GM12878 (cell line): ENCODE results near the gene DUSP22. TPM values are rescaled to one million over a fixed set of nuclear protein-coding genes. Genes with fewer than 3 reads are reported as not detected.

Source experiments
- ATAC-seq: fragments of 200-7000 bp; cut with Tn5 transposase; 3 replicates; pipeline ENCODE4 v1.9.1; 2020; ENCODE audit warnings: mild to moderate bottlenecking, moderate library complexity
- BruUV-seq: library from RNA; stranded (reverse); fragments of 400-500 nt; replicated peaks from 2 replicates; lab custom pipeline; 2021; lab: Mats Ljungman, UMichigan
- CTCF ChIA-PET: fragments of 300-600 bp; sonication (Branson Sonifier 250); formaldehyde crosslinking; extraction: SDS; loops from one replicate; lab custom pipeline; 2021; ENCODE audit warnings: inconsistent platforms; lab: Yijun Ruan, JAX
- POLR2A ChIA-PET: fragments of 350-600 bp; formaldehyde crosslinking; extraction: SDS; loops from one replicate; lab custom pipeline; 2021; ENCODE audit warnings: inconsistent platforms; lab: Charles Lee
- RAD21 ChIA-PET: fragments of 300-600 bp; sonication (Branson Sonifier 250); formaldehyde crosslinking; loops from one replicate; lab custom pipeline; 2023; ENCODE audit warnings: antibody characterized with exemption; ENCODE audit not compliant: unreplicated experiment; lab: Charles Lee
- SMC1A ChIA-PET: fragments of 300-600 bp; sonication (Branson Sonifier 250); formaldehyde crosslinking; loops from one replicate; lab custom pipeline; 2023; ENCODE audit not compliant: unreplicated experiment, uncharacterized antibody; lab: Charles Lee
- DNase-seq: peaks from one replicate; pipeline ENCODE4 v3.0.0-alpha.2; 2011; ENCODE audit warnings: low read depth, low spot score
- FAIRE-seq: peaks from 3 replicates; lab custom pipeline; 2011; peaks lifted over from hg19 to GRCh38; lab: Jason Lieb, UNC
- H2AFZ ChIP-seq: 2 replicates; pipeline ENCODE4 v1.6.0; 2011; ENCODE audit warnings: low read depth, low read length, control low read depth; ENCODE audit not compliant: control insufficient read depth
- H3K27ac ChIP-seq: 2 replicates; pipeline ENCODE4 v1.5.1; 2011; ENCODE audit warnings: control low read depth; ENCODE audit not compliant: control insufficient read depth, insufficient read depth
- H3K27me3 ChIP-seq, 2 experiments: replicated peaks in 1 of 2; 2 replicates each; pipeline versions ENCODE4 v1.6.0 to v1.6.1; 2011; ENCODE audit warnings: low read length in 1 of 2; ENCODE audit not compliant: control insufficient read depth in 2 of 2, insufficient read depth in 2 of 2
- H3K36me3 ChIP-seq, 2 experiments: 2 replicates each; pipeline ENCODE4 v1.5.1; 2011; ENCODE audit warnings: low read length in 1 of 2; ENCODE audit not compliant: control insufficient read depth in 2 of 2, insufficient read depth in 2 of 2
- H3K4me1 ChIP-seq: 2 replicates; pipeline ENCODE4 v1.6.1; 2011; ENCODE audit warnings: mild to moderate bottlenecking, low read length, moderate library complexity, mixed read lengths; ENCODE audit not compliant: control insufficient read depth, insufficient read depth
- H3K4me2 ChIP-seq: 2 replicates; pipeline ENCODE4 v1.6.0; 2011; ENCODE audit warnings: control low read depth; ENCODE audit not compliant: control insufficient read depth, insufficient read depth
- H3K4me3 ChIP-seq: fragments of 200-600 bp; sonication (generic); 2 replicates; pipeline ENCODE4 v1.5.1; 2016
- H3K79me2 ChIP-seq: 2 replicates; pipeline ENCODE4 v1.6.0; 2011; ENCODE audit warnings: low read length; ENCODE audit not compliant: control insufficient read depth, insufficient read depth
- H3K9ac ChIP-seq: 2 replicates; pipeline ENCODE4 v1.8.0; 2011; ENCODE audit warnings: low read length, control low read depth, mixed read lengths; ENCODE audit not compliant: control insufficient read depth, insufficient read depth
- H3K9me3 ChIP-seq: replicated peaks from 3 replicates; pipeline ENCODE4 v1.5.1; 2011; ENCODE audit warnings: mild to moderate bottlenecking, low read length; ENCODE audit not compliant: control insufficient read depth, insufficient read depth
- H4K20me1 ChIP-seq: 2 replicates; pipeline ENCODE4 v1.6.0; 2011; ENCODE audit not compliant: control insufficient read depth, insufficient read depth
- BCL11A ChIP-seq: IDR thresholded peaks from 2 replicates; pipeline ENCODE4 v1.6.1; 2011; ENCODE audit warnings: low read depth, low read length
- BHLHE40 ChIP-seq, 2 experiments: fragments of 450-650 bp in 1 of 2; IDR thresholded peaks; 2 replicates each; pipeline ENCODE4 v1.6.1; 2011 to 2017; ENCODE audit warnings: low read depth in 2 of 2, borderline replicate concordance in 1 of 2, improper control_type of control experiment in 1 of 2, low read length in 1 of 2, mild to moderate bottlenecking in 1 of 2
- BRCA1 ChIP-seq: IDR thresholded peaks from 2 replicates; pipeline ENCODE4 v1.6.1; 2011; ENCODE audit warnings: low read depth, low read length, improper control_type of control experiment
- E4F1 ChIP-seq: fragments of 450-650 bp; IDR thresholded peaks from 2 replicates; pipeline ENCODE4 v1.6.1; 2018; ENCODE audit warnings: borderline replicate concordance, mild to moderate bottlenecking; ENCODE audit not compliant: partially characterized antibody
- EGR1 ChIP-seq, 2 experiments: IDR thresholded peaks; 1 replicate in 1 of 2; 2 replicates in 1 of 2; pipeline ENCODE4 v1.6.1; 2011 to 2012; ENCODE audit warnings: low read depth in 2 of 2, low read length in 2 of 2, borderline replicate concordance in 1 of 2, mild to moderate bottlenecking in 1 of 2, moderate library complexity in 1 of 2
- GATAD2B ChIP-seq: fragments of 450-650 bp; conservative IDR thresholded peaks from 2 replicates; pipeline ENCODE4 v1.6.1; 2017; ENCODE audit warnings: low read depth, mild to moderate bottlenecking, moderate library complexity
- KAT2A ChIP-seq: conservative IDR thresholded peaks from 2 replicates; pipeline ENCODE4 v1.6.1; 2011; ENCODE audit warnings: low read depth, low read length; ENCODE audit not compliant: control insufficient read depth
- KLF5 ChIP-seq: fragments of 450-650 bp; IDR thresholded peaks from 2 replicates; pipeline ENCODE4 v1.6.1; 2014; ENCODE audit warnings: mild to moderate bottlenecking; ENCODE audit not compliant: partially characterized antibody
- SIN3A ChIP-seq: IDR thresholded peaks from 2 replicates; pipeline ENCODE4 v1.6.1; 2012; ENCODE audit warnings: low read depth, low read length, improper control_type of control experiment
- SUPT20H ChIP-seq: IDR thresholded peaks from 2 replicates; pipeline ENCODE4 v1.6.1; 2011; ENCODE audit warnings: low read depth, mild to moderate bottlenecking, low read length, moderate library complexity, borderline replicate concordance; ENCODE audit not compliant: control insufficient read depth
- SUZ12 ChIP-seq: fragments of 200-600 bp; sonication (generic); IDR thresholded peaks from one replicate; pipeline ENCODE4 v1.6.1; 2018; ENCODE audit warnings: antibody characterized with exemption, mild to moderate bottlenecking; ENCODE audit not compliant: unreplicated experiment
- TCF12 ChIP-seq: IDR thresholded peaks from 2 replicates; pipeline ENCODE4 v1.6.1; 2011; ENCODE audit warnings: low read depth, mild to moderate bottlenecking, low read length
- TCF3 ChIP-seq: IDR thresholded peaks from 2 replicates; pipeline ENCODE4 v1.6.1; 2012; ENCODE audit warnings: low read depth, mild to moderate bottlenecking, low read length, borderline replicate concordance; ENCODE audit not compliant: insufficient read depth
- TCF7 ChIP-seq: IDR thresholded peaks from 2 replicates; pipeline ENCODE4 v1.6.1; 2014; ENCODE audit warnings: antibody characterized with exemption, borderline replicate concordance
- YY1 ChIP-seq: IDR thresholded peaks from 2 replicates; pipeline ENCODE4 v1.6.1; 2011; ENCODE audit warnings: low read depth, mild to moderate bottlenecking, low read length
- ZNF622 ChIP-seq: fragments of 450-650 bp; IDR thresholded peaks from 2 replicates; pipeline ENCODE4 v1.6.1; 2017; ENCODE audit warnings: mild to moderate bottlenecking, inconsistent platforms
- WGBS: methylation state at CpG from one replicate; pipeline ENCODE4 v1.1.6; 2016; ENCODE audit warnings: low lambda C conversion rate; ENCODE audit not compliant: insufficient replicate concordance, insufficient coverage; ENCODE audit errors: missing lambda C conversion rate; 5-methylcytosine and 5-hydroxymethylcytosine counted together
- in situ Hi-C: fragments of 300-500 bp; cut with MboI; formaldehyde crosslinking; loops from 9 replicates; pipeline ENCODE4 v1.14.3; 2018; ENCODE audit warnings: mixed read lengths
- intact Hi-C: fragments of 100-400 bp; cut with micrococcal nuclease; formaldehyde crosslinking; loops from one replicate; pipeline ENCODE4 v1.14.2; 2022; ENCODE audit not compliant: unreplicated experiment
- polyA plus RNA-seq, 11 experiments: library from polyadenylated mRNA; depleted of rRNA in 4 of 11; unstranded in 6 of 11; stranded (reverse) in 5 of 11; fragments of >200 nt; fragmentation: Nextera tagmentation in 4 of 11; fragmentation: Illumina TruSeq in 1 of 11; extraction: Ambion mirVana in 4 of 11; extraction: Trizol in 1 of 11; gene quantifications; 1 replicate in 1 of 11; 2 replicates in 10 of 11; pipeline versions ENCODE4 v1.2.1 to v1.2.3, GENCODE V29; 2011 to 2016; ENCODE audit warnings: inconsistent platforms in 2 of 11, missing spikeins in 2 of 11, low read depth in 1 of 11
- total RNA-seq, 4 experiments: library from RNA; depleted of rRNA in 3 of 4; stranded (reverse); fragments of >200 nt in 3 of 4; fragmentation: Illumina TruSeq in 1 of 4; extraction: Trizol in 1 of 4; gene quantifications; 2 replicates each; pipeline versions ENCODE4 v1.2.1 to v1.2.3, GENCODE V29; 2013 to 2021
- TF ChIP-seq, protein P1 (sequence below): IDR thresholded peaks from 2 replicates; pipeline ENCODE4 v1.6.1; 2012; ENCODE audit warnings: low read depth, low read length, improper control_type of control experiment

Gene DUSP22
- total and polyA plus RNA-seq, 10 of the 15 experiments (the other 5 are each of a cell fraction or from before 2014, with no cell fraction given): 78.9 to 156 (median 107) TPM

- H3K4me2 ChIP-seq: no peak overlapping the region
- no peak overlapping the region for H3K4me3 ChIP-seq
- no peak for DNase-seq
- H3K27ac ChIP-seq: no peak overlapping the region
- ChIA-PET CTCF (no interaction called here), POLR2A (interaction anchor here (0.5 to 0.6 kb wide), 2 partner anchors 30 to 81 kb away, joined by 3 to 5 read pairs; no protein-coding TSS in a partner anchor), RAD21 (interaction anchor here (0.9 kb wide), 1 partner anchor 21 kb away, joined by 3 read pairs; no protein-coding TSS in a partner anchor), SMC1A (interaction anchor here (1.0 to 9.2 kb wide), 4 partner anchors 11 to 44 kb away, joined by 3 to 162 read pairs (median 18); no protein-coding TSS in a partner anchor)
- no peaks in the 10 kb centered on the region for H3K27me3 ChIP-seq
- no peaks in the 10 kb centered on the region for H3K9me3 ChIP-seq
- no peaks in the 10 kb centered on the region for H4K20me1 ChIP-seq
- no peak for FAIRE-seq
- in situ Hi-C loops: no loop called here
- WGBS: 90% methylated on average over 14 of the region's 14 CpGs
- H3K4me1 ChIP-seq: peaks cover 22% of the 10 kb centered on the region
- no peak overlapping the region for H2AFZ ChIP-seq
- intact Hi-C loops: no loop called here
- ATAC-seq: no peak
- H3K36me3 ChIP-seq: no peaks in the 10 kb centered on the region
- no peaks in the 10 kb centered on the region for H3K79me2 ChIP-seq
- BruUV-seq: no TSS peak
- TF ChIP-seq EGR1 (IDR thresholded peaks at IDR 0.05; ENCODE audit: borderline replicate concordance in 1 of 2, low read depth in 2 of 2, low read length in 2 of 2) (no peak), GATAD2B (no peak), E4F1 (no peak), BRCA1 (no peak), ZNF622 (no peak), TCF12 (no peak), KAT2A (no peak), TCF3 (no peak), YY1 (no peak), TCF7 (no peak), SUZ12 (no peak), BCL11A (no peak), BHLHE40 (IDR thresholded peaks at IDR 0.05; ENCODE audit: borderline replicate concordance in 1 of 2, low read depth in 2 of 2, low read length in 1 of 2) (no peak), SUPT20H (no peak), KLF5 (no peak), SIN3A (no peak)
- TF ChIP-seq, protein P1, sequence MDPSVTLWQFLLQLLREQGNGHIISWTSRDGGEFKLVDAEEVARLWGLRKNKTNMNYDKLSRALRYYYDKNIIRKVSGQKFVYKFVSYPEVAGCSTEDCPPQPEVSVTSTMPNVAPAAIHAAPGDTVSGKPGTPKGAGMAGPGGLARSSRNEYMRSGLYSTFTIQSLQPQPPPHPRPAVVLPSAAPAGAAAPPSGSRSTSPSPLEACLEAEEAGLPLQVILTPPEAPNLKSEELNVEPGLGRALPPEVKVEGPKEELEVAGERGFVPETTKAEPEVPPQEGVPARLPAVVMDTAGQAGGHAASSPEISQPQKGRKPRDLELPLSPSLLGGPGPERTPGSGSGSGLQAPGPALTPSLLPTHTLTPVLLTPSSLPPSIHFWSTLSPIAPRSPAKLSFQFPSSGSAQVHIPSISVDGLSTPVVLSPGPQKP: no peak
- no peak overlapping the region for H3K9ac ChIP-seq
Measured at GRCh38 chr6:282867-283416, 9.3 kb upstream of the DUSP22 start.
